MM.1S (cell line): Measurements from ENCODE around the gene NF2.

ENCODE experiments used
- CTCF ChIP-seq: fragments of 300-600 bp; sonication (generic); IDR thresholded peaks from 2 replicates; pipeline ENCODE4 v1.5.1; 2016; ENCODE audit warnings: antibody characterized with exemption, low read length, mixed read lengths
- EZH2 ChIP-seq: fragments of 300-600 bp; sonication (generic); optimal IDR thresholded peaks from 2 replicates; pipeline ENCODE3; 2017; ENCODE audit warnings: low read depth, mild to moderate bottlenecking, antibody characterized with exemption, low read length, mixed read lengths
- EZH2phosphoT487 ChIP-seq: fragments of 300-600 bp; sonication (generic); IDR thresholded peaks from 2 replicates; pipeline ENCODE4 v1.6.1; 2018; ENCODE audit warnings: antibody characterized with exemption, low read length

DNA sequence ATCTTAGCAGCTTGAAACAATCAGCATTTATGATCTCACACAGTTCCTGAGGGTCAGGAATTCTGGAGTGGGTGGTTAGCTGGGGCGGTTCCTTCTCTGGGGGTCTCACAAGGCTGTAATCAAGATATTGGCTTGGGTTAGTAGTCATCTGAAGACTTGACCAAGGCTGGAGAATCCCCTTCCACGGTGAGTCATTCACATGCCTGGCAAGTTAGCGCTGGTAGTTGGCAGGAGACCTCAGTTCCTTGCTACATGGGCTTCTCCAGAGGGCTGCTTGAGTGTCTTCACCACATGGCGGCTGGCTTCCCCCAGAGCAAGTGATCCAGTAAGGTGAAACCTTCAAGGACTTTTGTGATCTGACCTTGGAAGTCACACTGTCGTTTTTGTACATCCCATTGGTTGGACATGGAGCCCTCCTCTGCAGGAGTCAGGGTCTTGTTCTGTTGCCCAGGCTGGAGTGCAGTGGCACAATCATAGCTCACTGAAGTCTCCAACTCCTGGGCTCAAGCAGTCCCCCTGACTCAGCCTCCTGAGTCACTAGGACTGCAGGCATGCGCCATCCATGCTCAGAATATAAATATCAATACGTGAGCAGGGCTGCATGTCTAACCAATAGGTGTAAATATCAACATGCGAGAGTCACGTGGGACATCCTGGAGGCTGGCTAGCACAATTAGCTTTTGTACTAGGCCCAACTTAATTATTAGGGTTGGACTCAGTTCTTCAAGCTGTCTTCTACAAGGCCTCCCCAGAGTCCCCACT lies 15.3 kb upstream of the NF2 start:
- TF ChIP-seq CTCF = no peak
- no peak for TF ChIP-seq EZH2
- TF ChIP-seq EZH2phosphoT487 = no peak
